ENCODE data around the gene RHD. TPM values are rescaled to one million over a fixed set of nuclear protein-coding genes. Genes with fewer than 3 reads are reported as not detected.
"Not testable (repeated sequence)": the region's sequence is repeated elsewhere in the genome, so short reads cannot be mapped to it uniquely, and the experiment has no call there.

Gene RHD
- total RNA-seq, 1 experiment from 2014 or later = not detected

GRCh38 chr1:25232027-25232865, 40.1 kb upstream of the RHD start, which contains the start of gene SYF2:
Gene SYF2, minus strand, starts transcription at chr1:25232502. Its CDS starts 35 bp downstream, at chr1:25232467.
- peak; percentile 84 for DNase-seq
- peak within 1 kb of the TSS; percentile 91 for H3K4me3 ChIP-seq (ENCODE audit: low read length)
- TF ChIP-seq EZH2 (IDR thresholded peaks at IDR 0.05; ENCODE audit: low read length, unreplicated experiment) (no peak), CTCF (conservative IDR thresholded peaks at IDR 0.05; ENCODE audit: low read depth, low read length) (no peak), EZH2phosphoT487 (IDR thresholded peaks at IDR 0.05; ENCODE audit: borderline replicate concordance, low read length) (no peak)
- peak within 1 kb of the TSS; percentile 74 for H2AFZ ChIP-seq (ENCODE audit: low read length)
- H3K4me2 ChIP-seq (ENCODE audit: low read length) = peak within 1 kb of the TSS; percentile 97
- H3K27ac ChIP-seq (ENCODE audit: low read length) = peak within 1 kb of the TSS; percentile 72
- TSS peak; percentile 80 for BruUV-seq (replicated peaks)
- H3K27me3 ChIP-seq (ENCODE audit: low read length) = no peaks in the 10 kb centered on the region
- peaks cover 42% of the 10 kb centered on the region for H3K79me2 ChIP-seq (ENCODE audit: low read length)
- ChIA-PET POLR2A (ENCODE audit: unreplicated experiment) (interaction anchor here (0.6 kb wide), 3 partner anchors 9 to 937 kb away, joined by 4 to 5 read pairs (median 4); no protein-coding TSS in a partner anchor), CTCF (no interaction called here)
- no peaks in the 10 kb centered on the region for H4K20me1 ChIP-seq (ENCODE audit: low read length)
- peak; percentile 93 for ATAC-seq
- H3K9ac ChIP-seq (ENCODE audit: low read length) = peak within 1 kb of the TSS; percentile 88
- H3K9me2 ChIP-seq (replicated peaks; ENCODE audit: low read length) = no peaks in the 10 kb centered on the region
- no peaks in the 10 kb centered on the region for H3F3A ChIP-seq (ENCODE audit: low read length, unreplicated experiment)
- peaks cover 16% of the 10 kb centered on the region for H3K36me3 ChIP-seq (ENCODE audit: low read depth, low read length)
- peaks cover 21% of the 10 kb centered on the region for H3K4me1 ChIP-seq (ENCODE audit: insufficient read depth, low read length)
- intact Hi-C loops (cut with micrococcal nuclease) = no loop called here
- no peaks in the 10 kb centered on the region for H3K9me3 ChIP-seq (ENCODE audit: low read length)

GRCh38 chr1:25232866-25233784, 39.2 kb upstream of the RHD start:
- Histone ChIP-seq H3K27me3 (ENCODE audit: low read length) (no peaks in the 10 kb centered on the region), H3K4me3 (ENCODE audit: low read length) (peak overlapping the region; percentile 91), H3K9me3 (ENCODE audit: low read length) (no peaks in the 10 kb centered on the region), H2AFZ (ENCODE audit: low read length) (peak overlapping the region; percentile 74), H3K36me3 (ENCODE audit: low read depth, low read length) (peaks cover 8% of the 10 kb centered on the region), H3K9ac (ENCODE audit: low read length) (peak overlapping the region; percentile 88), H3K27ac (ENCODE audit: low read length) (peak overlapping the region; percentile 72), H3K4me2 (ENCODE audit: low read length) (peak overlapping the region; percentile 97), H3K4me1 (ENCODE audit: insufficient read depth, low read length) (peaks cover 18% of the 10 kb centered on the region), H3K9me2 (replicated peaks; ENCODE audit: low read length) (no peaks in the 10 kb centered on the region), H4K20me1 (ENCODE audit: low read length) (no peaks in the 10 kb centered on the region), H3F3A (ENCODE audit: low read length, unreplicated experiment) (no peaks in the 10 kb centered on the region), H3K79me2 (ENCODE audit: low read length) (peaks cover 42% of the 10 kb centered on the region)
- intact Hi-C loops (cut with micrococcal nuclease) = no loop called here
- ChIA-PET CTCF (interaction anchor here (0.6 kb wide), 1 partner anchor 218 kb away, joined by 7 read pairs; no protein-coding TSS in a partner anchor), POLR2A (ENCODE audit: unreplicated experiment) (interaction anchor here (0.6 kb wide), 1 partner anchor 14 kb away, joined by 3 read pairs; the partner anchor contains the start of gene RSRP1)
- BruUV-seq (replicated peaks) = TSS peak; percentile 95
- TF ChIP-seq EZH2phosphoT487 (IDR thresholded peaks at IDR 0.05; ENCODE audit: borderline replicate concordance, low read length) = no peak
- no peak for TF ChIP-seq CTCF (conservative IDR thresholded peaks at IDR 0.05; ENCODE audit: low read depth, low read length)
- no peak for TF ChIP-seq EZH2 (IDR thresholded peaks at IDR 0.05; ENCODE audit: low read length, unreplicated experiment)
- peak; percentile 72 for DNase-seq
- peak; percentile 83 for ATAC-seq

GRCh38 chr1:25235411-25235810, 36.9 kb upstream of the RHD start:
- H3K36me3 ChIP-seq (ENCODE audit: low read depth, low read length); H2AFZ ChIP-seq (ENCODE audit: low read length); H3K9me2 ChIP-seq (replicated peaks; ENCODE audit: low read length); H3K4me2 ChIP-seq (ENCODE audit: low read length); DNase-seq; POLR2A ChIA-PET (ENCODE audit: unreplicated experiment); H3K4me3 ChIP-seq (ENCODE audit: low read length); H3K9me3 ChIP-seq (ENCODE audit: low read length); ATAC-seq; CTCF ChIA-PET; H3K9ac ChIP-seq (ENCODE audit: low read length); H3F3A ChIP-seq (ENCODE audit: low read length, unreplicated experiment); H4K20me1 ChIP-seq (ENCODE audit: low read length); BruUV-seq (replicated peaks); intact Hi-C loops (cut with micrococcal nuclease); H3K27me3 ChIP-seq (ENCODE audit: low read length); H3K27ac ChIP-seq (ENCODE audit: low read length): not testable (repeated sequence)
- peaks cover 35% of the 10 kb centered on the region for H3K79me2 ChIP-seq (ENCODE audit: low read length)
- H3K4me1 ChIP-seq (ENCODE audit: insufficient read depth, low read length) = peaks cover 26% of the 10 kb centered on the region

- ATAC-seq; H4K20me1 ChIP-seq (ENCODE audit: low read length); H3K9me3 ChIP-seq (ENCODE audit: low read length); H3K27ac ChIP-seq (ENCODE audit: low read length); H3K36me3 ChIP-seq (ENCODE audit: low read depth, low read length); H2AFZ ChIP-seq (ENCODE audit: low read length); CTCF ChIA-PET; H3K27me3 ChIP-seq (ENCODE audit: low read length); POLR2A ChIA-PET (ENCODE audit: unreplicated experiment); H3K9me2 ChIP-seq (replicated peaks; ENCODE audit: low read length); H3K4me2 ChIP-seq (ENCODE audit: low read length); H3F3A ChIP-seq (ENCODE audit: low read length, unreplicated experiment); BruUV-seq (replicated peaks); DNase-seq; H3K4me3 ChIP-seq (ENCODE audit: low read length); H3K9ac ChIP-seq (ENCODE audit: low read length); intact Hi-C loops (cut with micrococcal nuclease): not testable (repeated sequence)
- peaks cover 28% of the 10 kb centered on the region for H3K79me2 ChIP-seq (ENCODE audit: low read length)
- H3K4me1 ChIP-seq (ENCODE audit: insufficient read depth, low read length) = peaks cover 27% of the 10 kb centered on the region
Measured at GRCh38 chr1:25236261-25236660, 36.0 kb upstream of the RHD start.
